ENCODE results near the gene PACRG. TPM values are rescaled to one million over a fixed set of nuclear protein-coding genes. Genes with fewer than 3 reads are reported as not detected.

The PACRG gene
- total and polyA plus RNA-seq, 2 donors (not counting 3 experiments of a cell fraction or from before 2014, with no cell fraction given), result 0.08 TPM; not detected in 1

- ChIA-PET CTCF (no interaction called here), POLR2A (no interaction called here)
- FAIRE-seq (peak; percentile 8), DNase-seq (ENCODE audit: low read depth, low spot score) (no peak)
- Histone ChIP-seq H3K4me2 (ENCODE audit: insufficient read depth, low read length) (no peak overlapping the region), H3K9me1 (replicated peaks; ENCODE audit: control insufficient read depth, extremely low read depth, insufficient read depth, low read length) (no peaks in the 10 kb centered on the region), H2AFZ (ENCODE audit: low read depth, low read length) (no peak overlapping the region), H4K20me1 (replicated peaks; ENCODE audit: control insufficient read depth, extremely low read depth, insufficient read depth, low read length) (no peaks in the 10 kb centered on the region), H3K27ac (ENCODE audit: insufficient read depth, low read depth, low read length) (no peak overlapping the region), H3K9ac (replicated peaks; ENCODE audit: extremely low read depth, insufficient read depth, low read length) (no peak overlapping the region), H3K36me3 (ENCODE audit: control insufficient read depth in 2 of 2, extremely low read depth in 1 of 2, insufficient read depth in 2 of 2, low read length in 2 of 2) (no peaks in the 10 kb centered on the region), H3K79me2 (ENCODE audit: control insufficient read depth, insufficient read depth, low read length) (no peaks in the 10 kb centered on the region), H3K4me1 (ENCODE audit: control insufficient read depth, extremely low read depth, insufficient read depth, low read length) (no peaks in the 10 kb centered on the region), H3K9me3 (replicated peaks; ENCODE audit: control insufficient read depth, insufficient read depth, low read length) (no peaks in the 10 kb centered on the region), H3K27me3 (ENCODE audit: control insufficient read depth in 2 of 2, insufficient read depth in 2 of 2, low read length in 2 of 2) (no peaks in the 10 kb centered on the region), H3K4me3 (replicated peaks in 1 of 3; ENCODE audit: insufficient read depth in 1 of 3, low read depth in 1 of 3, low read length in 3 of 3) (no peak overlapping the region)
- TF ChIP-seq FOS (IDR thresholded peaks at IDR 0.05; ENCODE audit: borderline replicate concordance, insufficient read depth, low read length) (no peak), EZH2 (IDR thresholded peaks at IDR 0.05; ENCODE audit: borderline replicate concordance, low read depth, low read length, severe bottlenecking) (no peak), MAX (IDR thresholded peaks at IDR 0.05; ENCODE audit: insufficient read depth, insufficient read length) (no peak)
- intact Hi-C loops (cut with micrococcal nuclease), result no loop called here
- dilution Hi-C loops (cut with MboI; ENCODE audit: extremely low pct_ligation_motif_present, low sequenced_read_pairs), result no loop called here
- BruUV-seq (replicated peaks), result no TSS peak
Measured at GRCh38 chr6:162875070-162875469, 147.3 kb downstream of the PACRG start.

GRCh38 chr6:162882801-162883481, 155.2 kb downstream of the PACRG start:
- Histone ChIP-seq H3K4me2 (ENCODE audit: insufficient read depth, low read length) (no peak overlapping the region), H4K20me1 (replicated peaks; ENCODE audit: control insufficient read depth, extremely low read depth, insufficient read depth, low read length) (no peaks in the 10 kb centered on the region), H3K9me3 (replicated peaks; ENCODE audit: control insufficient read depth, insufficient read depth, low read length) (peaks cover 2% of the 10 kb centered on the region), H3K4me3 (replicated peaks in 1 of 3; ENCODE audit: insufficient read depth in 1 of 3, low read depth in 1 of 3, low read length in 3 of 3) (no peak overlapping the region), H2AFZ (ENCODE audit: low read depth, low read length) (no peak overlapping the region), H3K4me1 (ENCODE audit: control insufficient read depth, extremely low read depth, insufficient read depth, low read length) (no peaks in the 10 kb centered on the region), H3K27me3 (ENCODE audit: control insufficient read depth in 2 of 2, insufficient read depth in 2 of 2, low read length in 2 of 2) (no peaks in the 10 kb centered on the region), H3K79me2 (ENCODE audit: control insufficient read depth, insufficient read depth, low read length) (no peaks in the 10 kb centered on the region), H3K9ac (replicated peaks; ENCODE audit: extremely low read depth, insufficient read depth, low read length) (no peak overlapping the region), H3K27ac (ENCODE audit: insufficient read depth, low read depth, low read length) (no peak overlapping the region), H3K36me3 (ENCODE audit: control insufficient read depth in 2 of 2, extremely low read depth in 1 of 2, insufficient read depth in 2 of 2, low read length in 2 of 2) (no peaks in the 10 kb centered on the region), H3K9me1 (replicated peaks; ENCODE audit: control insufficient read depth, extremely low read depth, insufficient read depth, low read length) (no peaks in the 10 kb centered on the region)
- intact Hi-C loops (cut with micrococcal nuclease), result no loop called here
- BruUV-seq (replicated peaks), result no TSS peak
- dilution Hi-C loops (cut with MboI; ENCODE audit: extremely low pct_ligation_motif_present, low sequenced_read_pairs), result no loop called here
- no peak for FAIRE-seq
- TF ChIP-seq POLR2A (IDR thresholded peaks at IDR 0.05; ENCODE audit: low read depth, low read length) (no peak), JUN (IDR thresholded peaks at IDR 0.05; ENCODE audit: borderline replicate concordance, insufficient read depth, insufficient read length, low read depth) (no peak), CTCF (IDR thresholded peaks at IDR 0.05; ENCODE audit: extremely low read depth in 1 of 2, insufficient read depth in 1 of 2, low read depth in 1 of 2, low read length in 2 of 2) (no peak), EZH2 (IDR thresholded peaks at IDR 0.05; ENCODE audit: borderline replicate concordance, low read depth, low read length, severe bottlenecking) (no peak), GATA2 (IDR thresholded peaks at IDR 0.05; ENCODE audit: insufficient read depth, insufficient read length, low read depth, low read length) (no peak), POLR2AphosphoS5 (IDR thresholded peaks at IDR 0.05; ENCODE audit: insufficient read depth, low read depth, low read length) (no peak), FOS (IDR thresholded peaks at IDR 0.05; ENCODE audit: borderline replicate concordance, insufficient read depth, low read length) (no peak), MAX (IDR thresholded peaks at IDR 0.05; ENCODE audit: insufficient read depth, insufficient read length) (no peak)
- CTCF ChIA-PET, result no interaction called here
- no peak for DNase-seq (ENCODE audit: low read depth, low spot score)
- POLR2A ChIA-PET, result no interaction called here
